Fibroblast of upper back skin (primary cell): ENCODE results near the gene ZNF516.

Experiments
- DNase-seq: peaks from one replicate; pipeline ENCODE4 v3.0.0-alpha.2; 2013

Gene ZNF516

GRCh38 chr18:76507830-76508385 lies 12.9 kb upstream of the ZNF516 start:
- no peak for DNase-seq

DNA sequence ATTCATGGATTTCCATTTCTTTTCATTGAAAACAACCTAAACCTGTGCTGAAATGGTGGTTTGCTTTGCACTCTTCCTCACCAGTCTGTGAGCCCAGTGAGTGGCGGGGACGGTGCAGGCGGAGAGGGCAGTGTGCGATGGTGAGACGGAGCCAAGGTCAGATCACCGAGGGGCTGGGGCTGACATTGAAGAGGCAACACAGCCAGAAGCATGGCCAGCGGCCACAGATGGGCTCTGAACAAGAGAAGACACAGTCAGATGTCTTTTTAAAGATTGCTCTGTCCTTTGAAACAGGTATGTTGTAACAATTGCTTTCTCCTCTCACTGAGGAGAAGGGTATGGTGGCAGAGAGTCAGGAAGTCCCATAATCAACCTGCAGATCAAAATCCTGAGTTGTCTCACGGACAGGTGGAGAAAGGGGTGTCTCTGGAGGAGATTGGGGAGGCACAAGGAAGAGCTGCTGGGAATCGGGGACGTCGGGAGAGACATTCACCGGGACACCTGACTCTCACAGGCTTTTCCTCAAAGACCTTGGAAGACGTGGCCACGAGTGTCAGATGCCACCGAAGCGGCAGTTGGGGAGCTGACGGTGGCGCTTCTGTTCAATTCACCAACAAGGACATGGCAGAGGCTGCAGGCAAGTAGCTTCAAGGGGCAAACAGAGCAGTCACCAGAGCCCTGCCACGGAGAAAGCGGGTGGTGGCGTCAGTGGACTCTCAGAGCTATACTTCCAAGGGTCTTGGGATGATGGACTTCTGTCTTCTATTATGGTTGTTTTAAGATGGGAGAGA lies 12.1 kb upstream of the ZNF516 start:
- DNase-seq = no peak

DNA sequence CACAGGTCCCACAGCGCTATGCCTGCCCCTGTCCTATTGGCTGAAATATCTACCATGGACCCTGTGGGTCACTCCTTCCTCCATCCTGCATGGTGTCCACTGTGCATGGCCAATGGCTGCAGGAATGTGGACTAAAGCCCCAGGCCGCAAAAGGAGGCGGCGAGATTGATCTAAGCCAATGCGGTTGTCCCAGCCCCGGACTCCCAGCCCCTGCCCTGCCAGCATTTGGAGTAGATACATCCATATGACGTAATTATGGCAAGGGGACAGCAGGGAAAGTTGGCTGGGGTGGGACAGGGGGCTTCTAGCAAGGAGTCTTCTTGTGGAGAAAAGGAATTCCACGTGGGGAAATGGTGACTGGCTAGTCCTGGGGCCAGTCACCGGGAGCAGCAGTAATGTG lies 11.4 kb upstream of the ZNF516 start:
- no peak for DNase-seq

GRCh38 chr18:76505614-76506013 lies 10.6 kb upstream of the ZNF516 start:
- no peak for DNase-seq

- DNase-seq = no peak
These were observed 9.7 kb upstream of the ZNF516 start for GRCh38 chr18:76504749-76505148.

DNA sequence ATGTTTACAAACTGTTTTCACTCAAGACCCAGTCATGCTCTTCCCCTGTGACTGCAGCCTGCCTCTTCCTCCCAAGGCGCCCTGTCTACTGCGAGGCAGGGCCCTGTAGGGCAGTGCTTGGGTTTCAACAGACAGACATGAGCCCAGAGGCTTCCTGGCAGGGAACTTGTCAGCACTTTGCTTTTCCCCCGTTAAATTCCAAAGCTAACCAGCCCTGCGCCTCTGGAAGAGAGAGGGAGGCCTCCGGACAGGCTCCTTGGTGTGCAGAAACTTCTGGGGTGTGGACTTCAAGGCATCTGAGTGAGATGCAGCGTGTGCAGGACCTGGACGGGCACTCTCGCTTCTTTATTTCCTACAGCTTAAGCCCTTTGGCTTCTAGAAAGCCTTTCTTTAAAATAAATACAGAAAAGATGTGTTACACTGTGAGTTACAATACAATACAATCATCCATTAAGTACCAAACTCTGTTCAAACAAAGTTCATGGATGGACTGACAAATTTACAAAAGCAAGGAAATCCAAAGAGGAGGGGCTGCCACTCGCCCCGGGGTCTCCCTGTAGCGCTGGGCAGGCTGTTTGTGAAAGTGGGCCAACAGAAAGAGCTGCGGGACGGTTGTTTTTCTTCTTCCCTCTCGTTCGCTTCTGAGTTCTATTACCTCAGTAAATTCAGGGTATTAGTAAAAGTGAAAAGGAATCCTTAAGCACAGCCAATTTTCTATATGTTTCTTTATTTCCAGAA lies 8.8 kb upstream of the ZNF516 start:
- DNase-seq = no peak

GRCh38 chr18:76502551-76502950 lies 7.5 kb upstream of the ZNF516 start:
- no peak for DNase-seq

GRCh38 chr18:76499637-76500340 lies 4.7 kb upstream of the ZNF516 start:
- DNase-seq = no peak

- no peak for DNase-seq
These were observed 4.0 kb upstream of the ZNF516 start for GRCh38 chr18:76499021-76499420.

DNA sequence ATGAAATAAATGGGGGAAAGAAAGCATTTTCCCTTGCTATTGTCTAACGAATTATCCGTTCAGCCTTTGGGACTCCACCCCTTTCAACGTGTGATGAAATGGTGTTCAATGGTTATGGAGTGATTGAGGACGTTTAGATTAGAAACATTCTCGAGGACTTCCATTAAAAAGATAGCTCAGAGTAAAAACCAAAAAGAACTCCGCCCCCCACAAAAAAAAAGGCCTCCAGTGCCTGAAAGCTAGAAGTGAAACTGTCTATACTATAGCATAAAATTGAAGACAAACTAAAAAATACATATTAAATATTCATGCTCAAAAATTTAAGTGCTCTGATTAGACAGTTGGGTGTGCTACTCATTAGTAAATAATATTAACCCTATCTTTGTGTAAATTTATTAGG lies 3.0 kb upstream of the ZNF516 start:
- DNase-seq = no peak

- no peak for DNase-seq
These were observed 2.0 kb upstream of the ZNF516 start for GRCh38 chr18:76497021-76497420.

DNA sequence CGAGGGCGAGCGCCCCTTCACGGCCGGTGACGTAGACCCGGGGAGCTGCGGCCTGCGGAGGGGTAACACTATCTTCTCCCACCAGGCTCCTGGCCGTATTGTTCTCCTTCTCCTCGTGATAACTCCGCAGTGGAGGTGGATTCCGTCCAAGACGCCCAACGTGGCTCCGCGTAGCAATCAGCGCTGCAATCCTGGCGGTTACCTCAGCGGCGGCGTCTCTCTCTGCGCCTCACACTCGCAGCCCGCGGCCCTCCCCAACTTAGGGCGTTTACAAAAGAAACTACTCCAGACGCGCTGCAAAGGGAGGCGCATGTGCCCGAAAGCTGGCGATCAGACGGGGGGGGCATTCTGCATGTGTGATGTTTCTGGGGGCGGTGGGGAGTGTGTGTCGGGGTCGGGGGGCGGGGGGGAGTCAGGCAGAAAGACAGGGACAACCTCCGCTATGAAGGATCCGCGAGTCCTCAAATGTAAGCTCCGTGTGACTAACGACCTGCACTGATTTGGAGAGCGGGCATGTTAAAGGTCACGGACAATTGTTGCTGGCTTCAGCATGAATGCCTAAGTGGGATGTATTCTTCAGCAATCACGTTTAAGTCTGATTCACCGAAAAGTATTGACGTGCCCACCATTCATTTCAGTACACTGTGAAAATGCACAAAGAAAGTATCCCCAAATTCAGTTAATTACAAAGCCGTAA lies 1.3 kb upstream of the ZNF516 start:
- peak; percentile 80 for DNase-seq

DNA sequence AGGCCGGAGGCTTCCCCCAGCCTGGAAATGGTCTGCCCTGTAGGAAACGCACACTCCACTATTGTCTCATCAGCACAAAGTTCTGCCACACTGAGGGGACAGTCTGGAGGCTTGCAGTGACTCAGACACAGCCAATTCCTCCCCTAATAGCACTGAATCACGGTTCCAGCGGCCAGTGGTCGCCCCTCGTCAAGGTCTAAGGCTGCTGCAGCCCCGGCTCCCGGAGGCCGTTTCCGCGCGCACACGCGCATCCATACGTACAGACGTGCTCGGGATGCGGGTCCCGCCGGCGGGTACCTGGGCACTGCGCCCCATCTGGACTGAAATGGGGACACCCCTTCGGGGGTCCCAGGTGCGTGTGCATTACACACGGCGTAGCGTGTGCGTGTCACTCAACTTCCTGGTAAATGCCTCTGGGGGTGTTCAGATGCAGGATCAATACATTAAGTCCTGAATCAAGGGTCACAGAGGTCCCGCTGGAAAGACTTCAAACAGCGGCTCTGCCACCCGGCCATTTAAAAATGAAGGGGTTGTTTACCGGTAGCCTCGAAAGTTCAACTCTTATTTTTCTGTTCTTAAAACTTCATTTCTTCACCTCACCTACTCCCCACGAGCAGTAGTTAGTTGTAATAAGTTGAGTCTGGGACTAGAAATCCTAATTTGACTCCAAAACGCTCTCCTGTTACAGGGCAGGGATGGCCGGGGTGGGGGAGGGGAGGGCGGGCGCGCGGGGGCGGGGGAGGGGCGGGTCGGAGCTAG lies 572 bp upstream of the ZNF516 start:
- peak; percentile 58 for DNase-seq

DNA sequence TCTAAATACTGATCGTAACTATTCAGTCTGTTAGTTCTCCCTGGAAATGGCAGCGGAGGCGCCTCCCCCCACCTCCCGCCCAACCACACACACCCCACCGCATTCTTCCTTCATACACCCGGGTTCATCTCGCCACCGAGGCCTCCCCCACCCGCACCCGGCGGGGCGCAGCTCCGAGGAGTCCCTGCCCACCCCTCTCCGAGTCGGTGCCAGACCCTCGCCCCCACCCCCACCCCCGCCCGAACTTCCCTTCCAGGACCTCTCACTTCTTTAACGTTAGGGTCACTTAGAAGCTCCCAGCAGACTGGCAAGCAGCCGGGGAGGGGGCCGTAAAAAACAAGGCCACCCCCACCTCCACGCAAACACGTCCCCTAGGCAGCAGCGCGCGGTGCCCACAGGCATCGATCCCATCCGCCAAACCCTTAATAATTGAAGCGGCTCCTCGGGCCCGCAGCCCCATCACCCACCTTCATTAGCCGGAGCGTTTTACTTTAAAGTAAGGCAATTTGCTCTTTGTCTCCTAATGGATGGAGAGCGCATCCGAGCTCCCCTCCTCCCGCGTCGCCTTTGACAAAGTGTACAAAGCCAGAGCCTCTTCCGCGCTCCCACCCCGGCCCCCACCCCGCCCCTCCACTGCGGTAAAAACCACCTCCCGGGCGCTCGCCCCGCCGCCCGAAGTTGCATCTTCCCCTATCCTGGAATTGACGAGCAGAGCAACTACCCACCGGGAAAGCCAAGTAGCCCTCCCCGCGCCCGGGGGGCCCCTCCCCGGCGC lies 624 bp downstream of the ZNF516 start:
- DNase-seq = peak; percentile 62

DNA sequence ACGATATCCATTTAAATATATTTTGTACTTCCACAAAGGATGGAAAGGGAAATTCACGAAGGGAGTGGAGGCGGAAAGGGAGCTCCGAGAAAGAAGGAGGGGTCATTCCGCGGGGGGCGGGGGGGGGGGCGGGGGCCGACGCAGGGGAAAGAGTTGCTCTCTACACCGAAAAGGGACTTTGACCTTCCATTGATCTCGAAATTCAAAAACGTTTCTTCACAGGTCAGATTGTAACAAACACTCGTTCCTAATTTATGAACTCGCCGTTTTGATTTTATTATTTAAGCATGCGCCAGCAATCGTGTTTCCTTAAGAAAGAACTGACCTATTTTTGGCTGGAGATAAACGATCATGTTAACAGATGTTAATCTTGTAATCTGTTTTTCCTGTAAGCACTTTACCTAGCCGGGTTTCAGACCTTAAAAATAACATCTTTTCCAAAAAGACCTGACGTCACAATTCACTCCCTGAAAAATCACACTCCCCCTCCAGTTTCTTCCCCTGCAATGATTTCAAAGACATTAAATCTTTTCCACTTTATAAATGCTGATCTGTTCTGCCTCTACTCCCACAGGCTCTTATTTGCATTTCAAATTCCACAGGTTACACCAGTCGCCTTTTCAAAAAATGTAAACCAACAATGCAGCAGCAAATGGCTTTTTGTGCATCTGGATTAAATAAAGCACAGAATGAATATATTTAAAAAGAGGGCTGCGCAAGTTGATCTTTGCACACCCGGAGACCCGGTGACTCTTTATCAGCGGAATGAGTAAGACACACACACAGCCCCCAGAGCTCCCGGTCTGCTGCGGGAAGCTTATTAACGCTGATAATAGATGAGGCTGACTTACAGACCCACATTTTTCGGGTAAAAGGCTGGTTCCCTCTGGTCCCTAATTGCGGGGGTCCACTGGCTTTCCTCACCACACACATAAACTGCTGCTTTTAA lies 1.6 kb downstream of the ZNF516 start:
- peak; percentile 74 for DNase-seq

- DNase-seq = peak; percentile 99
These were observed 2.3 kb downstream of the ZNF516 start for GRCh38 chr18:76492669-76493212.

DNA sequence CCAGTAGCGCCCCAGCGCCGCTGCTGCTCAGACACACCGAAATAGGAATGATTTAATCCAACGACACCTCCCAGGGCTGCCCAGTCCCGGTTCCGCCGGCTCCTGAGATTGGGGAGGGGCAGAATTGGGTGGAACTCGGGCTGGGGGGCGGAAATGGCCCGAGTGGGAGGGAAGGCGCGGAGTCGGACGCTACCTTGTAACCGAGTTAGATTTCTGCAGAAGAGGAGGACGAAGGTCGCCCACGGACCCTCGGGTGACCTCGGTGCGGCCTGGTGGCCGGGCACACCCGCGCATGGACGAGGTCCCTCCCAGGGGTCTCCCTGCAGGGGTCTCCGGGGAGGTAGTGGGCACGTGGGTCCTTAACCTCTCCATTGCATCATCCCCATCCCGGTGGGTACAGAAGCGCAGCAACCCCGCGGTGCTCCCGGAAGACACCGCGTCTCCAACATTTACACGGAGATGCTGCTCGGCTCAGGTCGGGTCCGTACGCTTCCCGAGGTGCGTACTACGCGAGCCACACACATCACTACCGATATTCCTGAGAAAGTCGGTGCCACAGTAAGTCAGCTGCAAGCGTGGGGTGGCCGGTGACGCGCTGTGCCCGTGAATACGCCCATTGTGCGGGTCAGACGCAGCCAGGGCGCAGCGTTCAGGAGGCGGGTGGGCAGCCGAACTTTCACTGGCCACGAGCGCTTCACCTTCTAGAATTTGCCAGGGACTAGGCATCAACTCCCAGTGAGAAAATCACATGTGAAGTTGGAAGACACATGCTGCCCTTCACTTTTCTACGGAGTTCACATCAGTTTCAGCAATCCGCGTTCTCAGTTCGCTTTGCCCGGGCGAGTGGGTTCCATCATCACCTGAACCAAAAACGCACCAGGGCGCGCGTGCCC lies 3.0 kb downstream of the ZNF516 start:
- no peak for DNase-seq

DNA sequence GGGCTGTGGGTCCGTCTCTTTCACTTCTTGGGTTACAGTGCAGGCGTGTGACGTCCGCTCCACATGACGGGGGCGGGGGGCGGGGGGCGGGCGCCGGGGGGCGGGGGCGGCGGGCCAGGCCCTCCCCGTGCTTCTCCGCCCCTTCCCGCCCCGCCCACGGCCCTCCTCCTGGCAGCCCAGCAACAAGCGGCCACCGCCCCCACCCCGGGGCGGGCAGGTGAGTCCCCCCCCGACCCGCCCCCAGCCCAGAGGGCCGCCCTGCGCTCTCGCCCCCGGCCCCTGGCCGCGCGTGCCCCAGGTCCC lies 3.6 kb downstream of the ZNF516 start:
- peak; percentile 66 for DNase-seq
